Stimulated activated CD4-positive, alpha-beta T cell treated with anti-CD3 and anti-CD28 coated beads, TNF-alpha, amount 100 ng/mL, for 24 hours (primary cell): Measurements from ENCODE around the gene FALEC.
"Not testable (repeated sequence)": the region's sequence is repeated elsewhere in the genome, so short reads cannot be mapped to it uniquely, and the experiment has no call there.

Experiments used
- DNase-seq, 3 experiments: peaks; one replicate each; pipeline ENCODE4 v3.0.0-alpha.2; 2020; ENCODE audit warnings: low read depth in 3 of 3

The FALEC gene

GRCh38 chr1:150574260-150575071, 58.9 kb downstream of the FALEC start:
- DNase-seq: no peak

DNA sequence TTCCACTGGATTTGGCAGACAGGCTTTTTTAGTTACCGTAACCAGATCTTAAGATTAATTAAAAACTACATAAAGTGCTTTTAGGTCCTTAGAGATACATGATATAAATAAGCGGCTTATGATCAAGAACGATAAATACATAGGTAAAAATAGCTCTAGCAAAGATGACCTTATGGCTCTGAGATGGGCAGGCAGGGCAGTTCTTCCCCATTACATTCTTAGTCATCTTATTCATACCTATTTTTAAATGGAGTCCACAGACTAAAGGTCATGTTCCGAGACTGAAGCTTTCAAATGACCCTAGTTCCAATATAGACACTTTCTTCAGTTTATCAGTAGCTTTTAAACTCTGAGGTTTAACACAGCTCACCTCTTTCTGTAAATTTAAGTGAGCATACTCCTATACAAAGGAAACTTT, 59.5 kb downstream of the FALEC start:
- DNase-seq: no peak

GRCh38 chr1:150575518-150576366, 60.2 kb downstream of the FALEC start:
- DNase-seq: no peak

- DNase-seq: no peak
Observed at GRCh38 chr1:150576367-150576711, 60.8 kb downstream of the FALEC start.

DNA sequence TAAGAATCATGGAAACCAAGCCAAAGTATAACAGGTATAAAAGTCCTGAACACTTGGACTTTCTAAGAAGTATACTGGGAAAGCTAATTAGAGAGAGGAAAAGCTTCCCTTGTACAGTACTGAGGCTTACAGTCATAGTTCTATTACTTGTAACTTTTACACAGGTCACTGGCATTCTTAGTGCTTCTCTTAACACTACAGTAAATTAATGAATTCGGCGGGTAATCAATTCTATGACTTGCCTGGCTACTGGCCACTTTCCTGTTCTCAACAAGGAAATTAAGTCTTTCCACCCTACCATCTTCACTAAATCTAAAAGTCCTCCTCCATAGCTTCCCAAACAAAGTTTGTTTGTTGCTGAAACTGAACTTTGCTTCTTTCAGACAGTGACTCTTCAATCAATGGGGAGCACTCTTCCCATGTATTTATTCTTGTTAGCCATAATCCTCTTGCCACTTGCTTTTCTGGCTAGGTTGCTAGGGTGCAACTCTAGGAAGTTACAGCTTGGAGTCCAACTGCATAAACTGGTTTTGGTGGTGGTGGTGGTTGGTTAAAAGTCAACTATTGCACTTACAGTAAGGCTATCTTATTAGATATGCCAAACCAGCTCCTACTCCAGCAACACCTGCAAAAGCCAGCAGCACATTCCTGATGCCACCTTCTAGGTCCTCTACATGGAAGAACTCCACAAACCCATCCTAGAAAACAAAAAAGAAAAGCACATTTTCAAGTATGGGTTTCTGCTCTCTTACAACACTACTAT, 61.4 kb downstream of the FALEC start:
- DNase-seq: no peak

DNA sequence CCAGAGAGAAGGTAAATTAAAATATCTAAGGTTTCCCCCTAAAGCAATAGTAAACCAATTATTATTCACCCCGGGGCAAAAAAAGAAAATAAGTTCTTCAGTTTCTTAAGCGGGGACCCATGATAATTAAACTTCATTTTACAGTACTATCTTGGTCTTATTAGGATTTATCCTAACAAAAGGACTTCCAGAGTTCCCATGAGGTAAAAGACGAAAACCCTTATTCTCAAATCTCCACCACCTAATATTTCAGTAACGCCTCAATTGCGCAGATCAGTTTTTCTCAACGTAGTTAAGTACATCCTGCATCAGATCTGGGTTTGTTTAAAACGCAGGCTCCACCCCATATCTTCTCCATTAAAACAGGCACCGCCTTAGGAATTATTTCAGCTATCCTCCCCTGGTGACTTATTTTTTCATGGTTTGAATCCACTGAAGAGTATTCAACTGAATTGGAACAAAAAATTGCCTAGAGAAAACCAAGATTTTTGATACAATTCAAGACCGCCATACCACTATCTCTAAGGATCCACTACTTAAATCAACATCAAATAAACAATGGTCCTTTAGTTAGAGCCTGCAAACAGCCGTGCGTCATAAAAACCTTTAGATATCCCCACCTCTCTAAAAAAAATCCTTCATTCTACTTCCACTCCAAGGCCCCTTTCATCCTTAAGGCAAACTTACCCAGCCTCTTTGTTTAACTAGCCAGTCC, 62.2 kb downstream of the FALEC start:
- DNase-seq: no peak

- DNase-seq: peak in 2 of 3 experiments; percentile 41 to 60
Observed at GRCh38 chr1:150578272-150579109, 62.9 kb downstream of the FALEC start.

DNA sequence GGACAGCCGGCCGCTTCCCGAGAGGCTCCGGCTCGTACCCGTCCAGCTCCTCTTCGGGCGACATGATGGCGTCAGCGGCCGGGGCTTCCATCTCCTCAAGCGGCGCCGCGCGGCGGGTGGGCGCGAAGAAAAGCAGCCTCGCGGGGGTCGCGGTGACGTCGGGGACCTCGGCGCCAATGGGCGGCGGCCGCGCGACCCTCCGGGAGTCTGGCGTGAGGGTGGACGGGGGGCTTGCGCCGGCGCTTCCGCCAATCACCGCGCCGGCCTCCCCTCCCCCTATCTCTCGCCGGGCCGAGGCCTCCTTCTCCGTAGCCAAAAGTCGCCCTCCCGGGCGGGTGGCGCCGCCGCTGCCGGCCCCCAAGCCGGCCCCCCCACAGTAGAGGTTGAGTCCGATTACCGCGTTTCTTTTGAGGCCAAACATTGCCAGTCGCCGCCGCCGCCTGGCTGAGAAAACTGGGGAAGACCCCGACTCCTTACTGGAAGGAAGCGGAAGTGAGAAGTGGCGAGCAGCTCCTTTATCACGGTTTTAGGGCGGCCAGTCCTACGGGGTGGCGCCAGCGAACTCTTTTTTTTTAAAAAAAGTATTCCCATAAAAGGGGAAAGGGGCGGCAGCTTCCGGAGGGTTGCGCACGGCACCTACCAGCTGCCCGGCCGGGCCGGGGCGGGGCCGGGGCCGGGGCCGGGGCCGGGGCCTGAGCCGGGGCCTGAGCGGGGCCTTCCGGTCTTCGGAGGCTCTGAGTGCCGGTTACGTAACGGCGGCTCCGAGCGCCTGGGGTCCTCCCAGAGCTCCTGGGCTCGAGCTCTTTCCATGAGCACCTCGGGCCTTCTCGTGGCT, 63.8 kb downstream of the FALEC start, which contains the start of gene MCL1:
MCL1 (minus strand) TSS at position 501 of the 835 bp plus-strand sequence; CDS start at position 421, 80 bp downstream.
- peak; percentile 73 to 88 (median 76) for DNase-seq

GRCh38 chr1:150579945-150580642, 64.5 kb downstream of the FALEC start:
- no peak for DNase-seq

DNA sequence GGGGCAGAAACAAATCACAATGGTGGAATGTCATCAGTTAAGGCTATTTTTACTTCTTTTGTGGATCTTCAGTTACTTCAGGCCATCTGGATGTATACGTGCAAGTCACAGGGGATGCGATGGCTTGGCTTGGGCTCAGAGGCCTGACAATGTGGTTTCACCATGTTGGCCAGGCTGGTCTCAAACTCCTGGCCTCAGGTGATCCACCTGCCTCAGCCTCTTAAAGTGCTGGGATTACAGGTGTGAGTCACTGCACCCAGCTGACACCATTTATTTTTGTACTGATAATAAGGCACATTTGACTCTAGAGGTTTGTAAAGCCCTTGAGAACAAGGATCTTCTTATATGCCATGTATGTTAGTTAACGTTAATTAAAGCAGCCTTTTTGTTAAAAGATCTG, 65.4 kb downstream of the FALEC start:
- DNase-seq: not testable (repeated sequence)

DNA sequence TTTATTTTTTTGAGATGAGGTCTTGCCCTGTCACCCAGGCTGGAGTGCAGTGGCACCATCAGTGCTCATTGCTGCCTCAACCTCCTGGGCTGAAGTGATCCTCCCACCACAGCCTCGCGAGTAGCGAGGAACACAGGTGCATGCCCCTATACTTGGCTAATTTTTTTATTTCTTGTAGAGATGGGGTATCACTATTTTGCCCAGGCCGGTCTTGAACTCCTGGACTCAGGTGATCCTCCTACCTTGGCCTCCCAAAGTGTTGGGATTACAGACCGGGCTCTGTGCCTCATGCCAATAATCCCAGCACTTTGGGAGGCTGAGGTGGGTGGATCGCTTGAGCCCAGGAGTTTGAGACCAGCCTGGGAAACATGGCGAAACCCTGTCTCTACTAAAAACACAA, 65.9 kb downstream of the FALEC start:
- not testable (repeated sequence) for DNase-seq

- not testable (repeated sequence) for DNase-seq
Observed at GRCh38 chr1:150581962-150582361, 66.4 kb downstream of the FALEC start.

DNA sequence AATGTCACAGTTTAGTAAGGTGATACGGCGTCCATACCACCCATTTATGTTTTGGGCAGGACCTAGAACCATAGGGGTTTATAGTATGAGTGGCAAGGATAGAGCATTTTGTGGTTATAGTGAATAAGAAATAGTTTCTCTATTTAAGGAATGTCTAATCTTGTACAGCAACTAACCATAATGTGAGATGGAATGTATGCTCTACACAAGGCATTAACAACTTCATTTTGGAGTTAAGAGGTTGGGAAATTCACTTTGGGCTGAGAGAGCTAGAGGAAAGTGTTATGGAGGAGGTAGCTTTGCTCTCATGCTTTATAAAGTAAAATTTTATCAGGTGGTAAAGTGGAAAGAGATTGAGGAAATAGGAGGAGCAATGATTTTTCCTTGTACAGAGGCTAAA, 66.8 kb downstream of the FALEC start:
- DNase-seq: no peak
